Gastrocnemius medialis (tissue), 4 donors: ENCODE results near the gene AGXT. TPM values are rescaled to one million over a fixed set of nuclear protein-coding genes. Genes with fewer than 3 reads are reported as not detected.

Experiments
- ATAC-seq, 2 donors: fragments of 150-250 bp; one replicate each; pipeline ENCODE4 v1.9.1; 2016
- DNase-seq, 2 donors: peaks; one replicate each; pipeline ENCODE4 v3.0.0-alpha.2; 2019
- H3K27ac ChIP-seq, 4 donors: fragments of 200-600 bp; sonication (generic); 1 replicate in 1 of 4; 2 replicates in 3 of 4; pipeline ENCODE4 v1.5.1; 2016 to 2018; ENCODE audit warnings: mild to moderate bottlenecking in 2 of 4, moderate library complexity in 1 of 4
- H3K27me3 ChIP-seq, 3 donors: fragments of 200-600 bp; sonication (generic) in 2 of 3; 1 replicate in 1 of 3; 2 replicates in 2 of 3; pipeline versions ENCODE4 v1.5.1 to v1.6.0; 2016 to 2019; ENCODE audit warnings: mild to moderate bottlenecking in 1 of 3, moderate library complexity in 1 of 3
- H3K36me3 ChIP-seq, 2 donors: fragments of 200-600 bp; sonication (generic) in 1 of 2; one replicate each; pipeline ENCODE4 v1.5.1; 2017 to 2018
- H3K4me1 ChIP-seq, 2 donors: fragments of 200-600 bp; sonication (generic) in 1 of 2; one replicate each; pipeline ENCODE4 v1.5.1; 2016 to 2017; ENCODE audit warnings: mild to moderate bottlenecking in 2 of 2
- H3K4me3 ChIP-seq, 4 donors: fragments of 200-600 bp; sonication (generic) in 3 of 4; 1 replicate in 1 of 4; 2 replicates in 3 of 4; pipeline ENCODE4 v1.5.1; 2016 to 2019; ENCODE audit warnings: mild to moderate bottlenecking in 2 of 4
- H3K9me3 ChIP-seq, 3 donors: fragments of 200-600 bp; sonication (generic) in 2 of 3; 1 replicate in 1 of 3; 2 replicates in 2 of 3; pipeline ENCODE4 v1.5.1; 2016 to 2019
- CTCF ChIP-seq, 5 experiments: fragments of 450-650 bp in 3 of 5; fragments of 200-600 bp in 2 of 5; sonication (generic) in 2 of 5; IDR thresholded peaks in 4 of 5; conservative IDR thresholded peaks in 1 of 5; 1 replicate in 4 of 5; 2 replicates in 1 of 5; pipeline ENCODE4 v1.5.1; 2016 to 2019; ENCODE audit warnings: antibody characterized with exemption in 5 of 5, mild to moderate bottlenecking in 3 of 5, moderate library complexity in 3 of 5
- POLR2A ChIP-seq, 2 donors: fragments of 450-650 bp; IDR thresholded peaks; one replicate each; pipeline ENCODE4 v1.6.1; 2017; ENCODE audit warnings: antibody characterized with exemption in 2 of 2, mild to moderate bottlenecking in 2 of 2, moderate library complexity in 2 of 2
- in situ Hi-C, 4 donors: fragments of 200-750 bp; cut with MboI; loops; one replicate each; pipeline versions ENCODE4 v1.15.0 to v1.8.0; 2017; ENCODE audit warnings: low sequenced_read_pairs in 4 of 4
- intact Hi-C: fragments of 100-400 bp; cut with DNase I; formaldehyde crosslinking; loops from one replicate; pipeline ENCODE4 v1.15.1; 2023; ENCODE audit warnings: low total_unique reads
- total RNA-seq, 4 donors: library from RNA; depleted of rRNA; stranded (reverse); fragments of >200 nt; gene quantifications; one replicate each; pipeline versions ENCODE4 v1.1.0 to v1.2.3, GENCODE V29; 2016

The AGXT gene
- total RNA-seq, 4 donors from 2014 or later = 1.7 to 3.3 TPM; not detected in 2

DNA sequence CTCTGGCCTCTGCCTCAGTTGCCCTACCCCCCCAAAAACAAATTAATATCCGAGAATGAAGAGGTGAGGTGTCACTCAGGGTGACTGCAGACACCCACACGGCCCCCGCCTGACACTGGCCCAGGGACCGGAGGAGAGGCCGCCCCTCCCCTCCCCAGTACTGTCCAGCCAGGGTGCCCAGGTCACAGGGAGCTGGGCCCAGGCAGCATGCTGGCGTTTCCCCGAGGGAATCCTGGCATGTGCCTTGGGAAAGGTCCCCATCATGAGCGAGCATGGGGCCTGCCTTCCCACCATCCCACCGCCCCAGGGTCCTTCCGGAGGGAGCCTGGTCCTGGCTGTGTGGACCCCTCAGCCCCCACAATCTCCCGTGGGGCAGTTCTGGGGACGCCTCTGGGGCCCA is 24.3 kb downstream of the AGXT start:
- H3K9me3 ChIP-seq = no peaks in the 10 kb centered on the region
- ATAC-seq (no peak), DNase-seq (no peak)
- H3K36me3 ChIP-seq = no peaks in the 10 kb centered on the region
- H3K4me1 ChIP-seq = no peaks in the 10 kb centered on the region
- TF ChIP-seq POLR2A (IDR thresholded peaks at IDR 0.05) = no peak
- TF ChIP-seq CTCF (IDR thresholded peaks at IDR 0.05 in 4 of 5, conservative IDR thresholded peaks at IDR 0.05 in 1 of 5) = no peak
- intact Hi-C loops (no loop called here), in situ Hi-C loops (no loop called here)
- no peak overlapping the region for H3K27ac ChIP-seq
- H3K27me3 ChIP-seq = no peaks in the 10 kb centered on the region
- H3K4me3 ChIP-seq = no peak overlapping the region

DNA sequence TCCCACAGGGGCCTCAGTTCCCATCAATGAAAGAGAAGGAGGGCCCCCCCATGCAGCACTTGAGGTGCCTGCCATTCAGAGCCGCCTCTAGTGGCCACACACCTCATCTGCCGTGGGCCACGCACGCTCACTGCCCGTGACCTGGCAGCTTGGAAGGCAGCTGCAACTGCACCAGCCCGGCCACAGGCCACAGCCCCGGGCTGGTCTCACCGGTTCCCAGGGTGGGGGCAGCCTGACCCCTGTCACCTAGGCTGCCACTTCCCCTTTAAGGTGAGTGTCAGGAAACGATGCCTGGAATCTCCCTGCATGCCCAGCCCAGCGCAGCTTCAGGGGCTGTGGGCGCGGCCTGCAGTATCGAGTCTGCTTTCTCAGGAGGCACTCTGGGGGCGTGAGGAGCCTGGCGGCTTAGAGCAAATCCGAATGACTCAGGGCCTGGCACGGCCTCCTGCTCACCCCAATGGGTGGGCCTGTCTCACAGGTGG is 24.8 kb downstream of the AGXT start:
- Histone ChIP-seq H3K9me3 (no peaks in the 10 kb centered on the region), H3K4me3 (no peak overlapping the region), H3K27ac (no peak overlapping the region), H3K36me3 (no peaks in the 10 kb centered on the region), H3K4me1 (no peaks in the 10 kb centered on the region), H3K27me3 (no peaks in the 10 kb centered on the region)
- intact Hi-C loops = no loop called here
- DNase-seq (no peak), ATAC-seq (no peak)
- TF ChIP-seq POLR2A (IDR thresholded peaks at IDR 0.05) = no peak
- no peak for TF ChIP-seq CTCF (IDR thresholded peaks at IDR 0.05 in 4 of 5, conservative IDR thresholded peaks at IDR 0.05 in 1 of 5)
- in situ Hi-C loops = no loop called here

DNA sequence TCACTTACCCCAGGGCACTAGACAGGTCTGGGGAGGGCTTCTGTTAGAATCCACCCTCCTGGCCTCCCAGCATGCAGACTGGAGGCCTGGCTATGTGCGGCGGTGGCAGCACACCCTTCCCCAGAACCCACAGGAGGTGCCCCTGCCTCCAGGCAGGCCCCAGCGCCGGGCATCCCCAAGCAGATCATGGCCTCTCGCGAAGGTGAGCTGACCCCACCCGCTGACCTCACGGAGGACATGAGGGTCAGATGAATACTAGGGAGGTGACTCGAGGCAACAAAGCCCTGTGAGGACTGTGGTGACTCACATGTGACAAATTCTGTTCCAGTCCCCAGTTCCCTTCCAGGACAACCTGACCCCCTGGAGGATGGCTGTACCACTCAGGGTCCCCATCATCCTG is 25.4 kb downstream of the AGXT start:
- TF ChIP-seq CTCF (IDR thresholded peaks at IDR 0.05 in 4 of 5, conservative IDR thresholded peaks at IDR 0.05 in 1 of 5) (no peak), POLR2A (IDR thresholded peaks at IDR 0.05) (no peak)
- no peaks in the 10 kb centered on the region for H3K9me3 ChIP-seq
- no peak overlapping the region for H3K4me3 ChIP-seq
- H3K27me3 ChIP-seq = no peaks in the 10 kb centered on the region
- DNase-seq = no peak
- peaks cover 3 to 5% of the 10 kb centered on the region in 2 donors for H3K4me1 ChIP-seq
- no peak overlapping the region for H3K27ac ChIP-seq
- intact Hi-C loops = no loop called here
- no peaks in the 10 kb centered on the region for H3K36me3 ChIP-seq
- ATAC-seq = no peak
- in situ Hi-C loops = no loop called here

GRCh38 chr2:240894836-240895558 is 26.4 kb downstream of the AGXT start:
- Histone ChIP-seq H3K36me3 (no peaks in the 10 kb centered on the region), H3K27me3 (no peaks in the 10 kb centered on the region), H3K9me3 (no peaks in the 10 kb centered on the region), H3K4me3 (no peak overlapping the region), H3K27ac (no peak overlapping the region), H3K4me1 (peaks cover 6 to 12% of the 10 kb centered on the region in 2 donors)
- intact Hi-C loops (no loop called here), in situ Hi-C loops (no loop called here)
- DNase-seq (no peak), ATAC-seq (no peak)
- TF ChIP-seq POLR2A (IDR thresholded peaks at IDR 0.05) (no peak), CTCF (IDR thresholded peaks at IDR 0.05 in 4 of 5, conservative IDR thresholded peaks at IDR 0.05 in 1 of 5) (no peak)
